ENCODE measurements around the gene ANKRD24. TPM values are rescaled to one million over a fixed set of nuclear protein-coding genes. Genes with fewer than 3 reads are reported as not detected.
"Not testable (repeated sequence)": the region's sequence is repeated elsewhere in the genome, so short reads cannot be mapped to it uniquely, and the experiment has no call there.

The ANKRD24 gene
- total RNA-seq, 1 donor from 2014 or later = 1.7 TPM

DNA sequence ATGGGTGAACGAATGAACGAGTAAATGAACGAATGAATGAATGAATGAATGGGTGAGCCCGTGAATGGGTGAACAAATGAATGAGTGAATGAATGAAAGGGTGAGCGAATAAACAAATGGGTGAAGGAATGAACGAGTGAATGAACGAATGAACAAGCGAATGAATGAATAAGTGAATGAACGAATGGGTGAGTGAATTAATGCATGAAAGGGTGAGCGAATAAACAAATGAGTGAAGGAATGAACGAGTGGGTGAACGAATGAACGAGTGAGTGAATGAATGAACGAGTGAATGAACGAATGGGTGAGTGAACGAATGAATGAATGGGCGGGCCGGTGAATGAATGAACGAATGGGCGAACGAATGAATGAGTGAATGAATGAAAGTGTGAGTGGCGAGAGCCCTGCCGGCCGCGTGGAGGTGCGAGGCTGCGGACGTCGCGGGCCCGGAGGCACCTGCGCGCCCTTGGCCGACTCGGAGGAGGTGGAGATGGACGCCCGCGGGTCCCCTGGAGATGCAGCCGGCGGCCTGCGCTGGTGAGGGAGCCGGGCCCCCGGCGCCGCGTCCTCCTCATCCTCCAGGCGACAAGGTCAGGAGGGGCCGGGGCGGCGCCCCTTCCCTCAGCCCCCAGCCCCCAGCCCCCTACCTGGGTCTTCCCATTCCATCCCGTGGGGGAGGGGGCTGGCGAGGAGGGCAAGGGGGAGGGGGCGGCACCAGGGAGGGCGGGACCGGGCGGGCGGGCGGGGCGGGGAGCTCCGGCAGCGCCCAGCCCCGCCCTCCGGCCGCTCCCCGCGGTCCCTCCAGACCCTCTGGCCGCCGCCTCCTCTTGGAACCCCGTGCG, 15.4 kb downstream of the ANKRD24 start:
- DNase-seq (ENCODE audit: low read depth) = peak; percentile 18

DNA sequence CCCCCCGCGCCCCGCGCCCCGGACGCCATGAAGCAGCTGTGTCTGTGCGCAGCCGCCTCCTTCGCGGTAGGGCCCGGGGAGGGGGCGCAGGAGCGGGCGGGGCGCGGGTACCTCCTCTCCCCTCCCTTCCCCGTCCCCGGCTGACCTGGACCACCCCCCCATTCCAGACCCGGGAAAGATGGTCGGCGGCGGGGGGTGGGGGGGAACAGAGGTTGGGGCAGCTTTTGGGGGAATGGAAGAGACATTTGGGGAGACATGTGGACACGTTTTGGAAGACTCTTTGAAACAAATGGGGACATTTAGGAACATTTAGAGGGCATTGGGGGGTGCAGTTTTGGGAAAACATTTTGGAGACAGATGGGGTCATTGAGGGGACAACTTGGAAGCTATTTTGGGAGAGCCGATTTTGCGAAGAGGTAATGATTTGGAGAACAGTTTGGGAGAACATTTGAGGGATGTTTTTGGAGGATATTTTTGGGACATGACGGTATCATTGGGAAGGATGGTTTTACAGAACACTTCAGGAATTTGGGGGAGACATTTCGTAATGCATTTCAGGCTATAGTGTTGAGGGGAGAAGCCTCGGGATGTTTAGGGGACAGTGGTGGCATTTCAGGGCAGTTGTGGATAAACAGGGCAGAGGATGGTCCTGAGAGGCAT, 16.1 kb downstream of the ANKRD24 start:
- no peak for DNase-seq (ENCODE audit: low read depth)

DNA sequence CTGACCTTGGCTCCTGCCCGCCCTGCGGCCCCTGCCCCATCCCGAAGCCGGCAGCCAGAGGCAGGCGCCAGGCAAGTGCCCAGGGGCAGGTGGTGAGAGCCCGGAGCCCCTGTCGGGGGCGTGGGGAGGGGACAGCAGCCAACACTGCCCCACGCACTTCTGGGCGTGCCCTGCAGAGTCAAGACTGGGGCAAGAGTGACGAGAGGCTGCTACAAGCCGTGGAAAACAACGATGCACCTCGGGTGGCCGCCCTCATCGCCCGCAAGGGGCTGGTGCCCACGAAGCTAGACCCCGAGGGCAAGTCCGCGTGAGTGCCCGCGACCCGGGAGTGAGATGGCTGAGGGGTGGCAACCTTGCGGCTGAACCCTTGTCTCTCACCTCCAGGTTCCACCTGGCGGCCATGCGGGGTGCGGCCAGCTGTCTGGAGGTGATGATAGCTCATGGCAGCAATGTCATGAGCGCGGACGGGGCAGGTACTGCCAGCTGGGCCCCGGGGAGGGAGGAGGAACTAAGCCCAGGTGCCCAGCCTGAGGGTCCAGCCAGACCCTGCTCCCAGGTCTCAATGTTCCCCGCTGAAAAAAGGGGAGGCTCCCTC, 17.3 kb downstream of the ANKRD24 start:
- DNase-seq (ENCODE audit: low read depth) = no peak

- no peak for DNase-seq (ENCODE audit: low read depth)
Observed at GRCh38 chr19:4200940-4201542, 18.6 kb downstream of the ANKRD24 start.

- DNase-seq (ENCODE audit: low read depth) = no peak
Observed at GRCh38 chr19:4201798-4202197, 19.3 kb downstream of the ANKRD24 start.

DNA sequence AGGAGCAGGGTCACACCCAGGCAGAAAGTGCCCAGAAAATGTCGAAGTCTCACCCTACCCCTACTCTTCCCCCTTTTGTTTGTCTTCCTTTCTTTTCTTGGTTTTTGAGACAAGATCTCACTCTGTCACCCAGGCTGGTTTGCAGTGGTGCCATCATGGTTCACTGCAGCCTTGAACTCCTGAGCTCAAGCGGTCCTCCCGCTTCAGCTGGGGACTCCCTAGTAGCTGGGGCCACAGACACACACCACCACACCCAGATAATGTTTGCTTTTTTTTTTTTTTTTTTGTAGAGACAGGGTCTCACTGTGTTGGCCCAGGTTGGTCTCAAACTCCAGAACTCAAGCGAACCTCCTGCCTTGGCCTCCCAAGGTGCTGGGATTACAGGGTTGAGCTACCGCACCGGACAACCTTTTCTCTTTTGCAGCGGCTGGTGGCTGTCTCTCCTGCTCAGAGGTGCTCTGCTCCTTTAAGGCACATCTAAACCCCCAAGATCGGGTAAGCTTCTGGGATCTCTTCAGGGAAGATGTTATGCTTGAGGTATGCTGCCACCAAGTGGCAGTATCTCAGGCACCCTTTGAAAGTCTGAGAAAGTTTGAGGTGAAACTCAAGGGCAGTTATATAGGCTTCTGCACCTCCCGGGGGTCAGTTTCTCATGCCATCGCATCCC, 24.5 kb downstream of the ANKRD24 start:
- DNase-seq (ENCODE audit: low read depth) = peak; percentile 31

DNA sequence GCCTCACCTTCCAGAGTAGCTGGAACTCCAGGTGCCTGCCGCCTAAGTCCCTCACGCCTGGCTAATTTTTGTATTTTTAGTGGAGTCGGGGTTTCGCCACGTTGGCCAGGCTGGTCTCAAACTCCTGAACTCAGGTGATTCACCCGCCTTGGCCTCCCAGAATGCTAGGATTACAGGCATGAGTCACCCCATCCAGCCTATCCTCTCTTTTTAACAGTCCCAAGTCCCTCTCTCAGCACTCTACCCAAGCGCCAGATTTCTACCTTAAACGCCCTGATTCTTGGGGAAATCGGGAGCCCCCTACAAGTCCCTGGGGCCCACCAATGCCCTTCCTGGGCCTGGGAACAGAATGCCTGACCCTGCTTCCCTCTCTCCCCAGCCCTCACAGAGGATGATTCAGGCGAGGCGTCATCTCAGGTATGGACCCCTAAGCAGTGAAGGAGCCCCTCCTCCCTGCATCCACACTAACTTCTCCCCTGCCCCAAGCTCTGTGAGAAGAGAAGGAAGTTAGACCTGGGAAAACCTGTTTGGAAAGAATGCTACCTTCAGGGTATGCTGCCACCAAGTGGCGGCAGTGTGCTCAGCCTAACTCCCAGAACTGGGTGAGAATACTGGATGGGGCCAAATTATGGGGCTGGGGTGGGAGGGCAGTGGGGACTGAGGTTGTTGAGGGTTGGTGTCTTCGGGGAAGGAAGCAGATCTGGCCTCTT, 26.1 kb downstream of the ANKRD24 start:
- DNase-seq (ENCODE audit: low read depth) = peak; percentile 35

DNA sequence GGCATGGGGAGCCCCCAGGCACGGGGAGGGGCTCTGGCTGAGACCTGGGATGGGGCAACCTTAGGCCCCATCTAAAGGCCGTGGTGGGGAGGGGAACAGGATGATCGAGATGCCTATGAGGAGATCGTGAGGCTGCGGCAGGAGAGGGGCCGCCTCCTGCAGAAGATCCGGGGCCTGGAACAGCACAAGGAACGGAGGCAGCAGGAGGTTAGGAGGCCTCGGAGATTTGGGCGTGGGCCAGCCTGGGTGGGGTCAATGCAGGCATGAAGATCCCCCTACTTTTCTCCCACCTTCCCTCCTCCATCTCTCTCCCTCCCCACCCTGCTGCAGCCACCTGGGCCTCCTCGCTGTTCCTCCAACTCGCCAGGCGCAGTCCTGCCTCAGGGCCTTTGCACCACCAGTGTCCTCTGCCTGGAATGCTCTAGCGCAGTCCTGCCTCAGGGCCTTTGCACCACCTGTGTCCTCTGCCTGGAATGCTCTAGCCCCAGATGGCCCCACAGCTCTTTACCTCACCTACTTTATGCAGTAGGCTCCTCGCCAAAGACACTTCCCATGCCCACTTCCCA, 27.8 kb downstream of the ANKRD24 start:
- DNase-seq (ENCODE audit: low read depth) = no peak

DNA sequence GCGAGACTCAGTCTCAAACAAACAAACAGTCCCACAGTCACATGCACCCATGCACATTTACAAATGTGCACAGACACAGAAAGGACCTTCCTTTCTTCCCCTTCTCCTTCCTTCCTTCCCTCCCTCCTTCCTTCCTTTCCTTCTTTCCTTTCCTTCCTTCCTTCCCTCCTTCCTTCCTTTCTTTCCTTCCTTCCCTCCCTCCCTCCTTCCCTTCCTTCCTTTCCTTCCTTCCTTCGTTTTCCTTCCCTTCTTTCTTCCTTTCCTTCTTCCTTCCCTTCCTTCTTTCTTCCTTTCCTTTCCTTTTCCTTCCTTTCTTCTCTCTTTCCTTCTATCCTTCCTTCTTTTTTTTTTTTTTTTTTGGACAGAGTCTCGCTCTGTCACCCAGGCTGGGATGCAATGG, 30.6 kb downstream of the ANKRD24 start:
- DNase-seq (ENCODE audit: low read depth) = no peak

DNA sequence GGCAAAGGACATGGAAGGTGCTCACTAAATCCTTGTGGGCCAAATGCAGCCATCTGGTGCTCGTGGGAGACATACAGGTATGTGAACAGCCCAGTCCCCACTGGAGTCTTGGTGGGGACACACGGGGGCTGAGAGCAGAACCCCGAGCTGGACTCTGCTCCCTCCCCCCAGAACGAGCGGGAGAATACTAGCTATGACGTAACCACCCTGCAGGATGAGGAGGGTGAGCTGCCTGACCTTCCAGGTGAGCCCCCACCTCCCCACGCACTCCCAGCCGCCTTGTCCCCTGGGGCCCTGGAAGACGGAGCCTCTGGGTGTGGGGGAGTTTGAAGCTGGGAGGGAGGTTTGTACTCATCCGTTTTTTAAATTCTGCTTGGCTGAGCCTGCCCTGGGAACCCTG, 33.3 kb downstream of the ANKRD24 start:
- DNase-seq (ENCODE audit: low read depth) = no peak

DNA sequence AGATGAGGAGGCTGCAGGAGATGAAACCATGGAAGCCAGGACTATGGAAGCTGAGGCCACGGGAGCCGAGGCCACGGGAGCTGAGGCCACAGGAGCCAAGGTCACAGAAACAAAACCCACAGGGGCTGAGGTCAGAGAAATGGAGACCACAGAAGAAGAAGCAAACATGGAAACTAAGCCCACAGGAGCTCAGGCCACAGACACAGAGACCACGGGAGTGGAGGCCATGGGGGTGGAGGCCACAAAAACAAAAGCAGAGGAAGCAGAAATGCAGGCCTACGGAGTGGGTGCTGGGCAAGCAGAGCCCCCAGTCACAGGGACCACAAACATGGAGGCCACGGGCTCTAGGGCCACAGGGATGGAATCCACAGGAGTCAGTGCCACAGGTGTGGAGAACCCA, 34.4 kb downstream of the ANKRD24 start:
- DNase-seq (ENCODE audit: low read depth) = no peak

GRCh38 chr19:4217429-4218264, 35.2 kb downstream of the ANKRD24 start:
- DNase-seq (ENCODE audit: low read depth) = no peak

- DNase-seq (ENCODE audit: low read depth) = not testable (repeated sequence)
Observed at GRCh38 chr19:4218523-4218922, 36.0 kb downstream of the ANKRD24 start.

DNA sequence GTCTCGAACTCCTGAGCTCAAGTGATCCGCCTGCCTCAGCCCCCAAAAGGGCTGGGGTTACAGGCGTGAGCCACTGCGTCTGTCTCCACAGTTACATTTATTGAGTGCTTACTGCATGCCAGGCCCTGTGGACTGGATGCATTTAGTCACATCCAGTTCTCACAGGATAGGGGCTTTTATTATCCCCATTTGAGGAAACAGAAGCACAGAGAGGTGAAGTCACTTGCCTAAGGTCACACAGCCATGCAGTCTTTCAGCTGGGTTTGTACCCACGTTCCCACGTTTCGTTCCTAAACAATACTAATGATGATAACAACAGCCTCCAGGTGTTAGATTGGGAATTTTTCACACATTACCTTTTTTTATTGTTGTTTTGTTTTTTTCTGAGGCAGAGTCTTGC, 37.7 kb downstream of the ANKRD24 start:
- no peak for DNase-seq (ENCODE audit: low read depth)

DNA sequence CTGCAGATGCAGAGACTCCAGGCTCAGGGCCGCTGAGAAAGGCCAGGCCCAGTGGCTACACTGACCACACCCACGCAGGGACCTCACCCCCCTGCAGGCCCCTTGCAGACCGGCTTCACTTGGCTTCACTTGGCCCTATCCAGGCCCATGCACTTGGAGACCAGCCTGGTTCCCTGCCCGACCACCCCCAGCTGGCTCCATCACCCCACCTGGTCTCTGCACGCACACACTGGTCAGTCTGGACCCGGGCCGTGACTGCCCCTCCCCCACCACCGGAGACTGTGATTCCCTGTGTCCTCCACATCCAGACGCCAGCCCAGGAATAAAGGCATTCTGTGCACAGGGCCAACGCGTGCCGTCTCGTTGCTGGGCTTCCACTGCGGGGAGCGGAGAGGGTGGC, 42.0 kb downstream of the ANKRD24 start:
- no peak for DNase-seq (ENCODE audit: low read depth)

DNA sequence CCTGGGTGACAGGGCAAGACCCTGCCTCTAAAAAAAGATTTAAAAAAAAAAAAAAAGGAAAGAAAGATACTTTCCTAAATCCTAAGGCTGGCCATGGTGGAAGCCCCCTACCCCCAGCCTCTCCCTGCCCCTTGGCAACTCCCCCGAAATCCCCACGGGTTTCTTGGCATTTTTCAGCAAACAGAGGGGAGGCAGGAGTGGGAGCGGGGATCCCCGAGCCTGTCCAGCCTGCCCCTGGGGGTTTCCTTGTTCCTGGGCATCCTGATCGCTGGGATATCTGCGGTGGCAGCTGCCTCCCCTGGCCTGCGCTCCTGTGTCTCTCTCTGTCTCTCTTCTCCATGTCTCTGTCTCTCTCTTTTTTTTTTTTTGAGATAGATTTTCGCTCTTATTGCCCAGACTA, 43.4 kb downstream of the ANKRD24 start:
- no peak for DNase-seq (ENCODE audit: low read depth)

- DNase-seq (ENCODE audit: low read depth) = no peak
Observed at GRCh38 chr19:4227771-4228170, 45.3 kb downstream of the ANKRD24 start.

GRCh38 chr19:4228765-4229178, 46.3 kb downstream of the ANKRD24 start:
- no peak for DNase-seq (ENCODE audit: low read depth)

GRCh38 chr19:4229179-4229931, 46.9 kb downstream of the ANKRD24 start, which contains the start of gene EBI3:
Gene EBI3, plus strand, starts transcription at chr19:4229523. Its CDS starts 28 bp downstream, at chr19:4229551.
- peak; percentile 82 for DNase-seq (ENCODE audit: low read depth)

All from renal cortical epithelial cell (primary cell).